ENCODE results near the gene PLXDC1.

The PLXDC1 gene

DNA sequence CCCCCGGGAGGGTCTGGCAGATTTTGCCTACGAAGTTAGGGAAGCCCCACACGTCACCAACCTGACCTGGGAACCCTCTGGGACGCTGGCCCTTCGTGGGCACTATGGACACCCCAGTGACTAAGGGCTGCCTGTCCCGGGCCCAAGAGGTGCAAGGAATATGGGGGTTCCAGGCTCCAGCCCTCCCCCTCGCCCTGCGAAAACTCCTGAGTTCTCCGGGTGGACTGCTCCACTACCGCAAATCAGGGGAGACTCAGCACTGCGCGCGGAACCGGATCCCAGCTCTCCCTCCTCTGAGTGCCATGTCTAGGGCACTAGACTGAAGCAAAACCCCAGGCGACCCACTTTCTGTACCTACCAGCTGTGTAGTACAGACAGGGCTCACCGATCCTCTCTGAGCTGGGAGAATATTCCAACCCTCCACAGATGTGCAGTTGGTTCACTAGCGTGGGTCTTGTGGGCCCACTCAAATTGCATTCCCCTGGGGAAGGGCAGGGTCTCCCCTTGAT is 14.5 kb upstream of the PLXDC1 start, which contains the start of gene ARL5C:
Gene ARL5C, minus strand, starts transcription at position 321 of the 509 bp plus-strand sequence. CDS start 401 bp downstream, outside the sequence.
- ChIA-PET POLR2A (no interaction called here), CTCF (interaction anchor here (1.1 to 8.2 kb wide), 14 partner anchors 10 to 456 kb away, joined by 3 to 107 read pairs (median 7); partner anchors contain the start of genes CACNB1 and PLXDC1)
- DNase-seq (ENCODE audit: extremely low spot score), result no peak
- TF ChIP-seq, protein P1, sequence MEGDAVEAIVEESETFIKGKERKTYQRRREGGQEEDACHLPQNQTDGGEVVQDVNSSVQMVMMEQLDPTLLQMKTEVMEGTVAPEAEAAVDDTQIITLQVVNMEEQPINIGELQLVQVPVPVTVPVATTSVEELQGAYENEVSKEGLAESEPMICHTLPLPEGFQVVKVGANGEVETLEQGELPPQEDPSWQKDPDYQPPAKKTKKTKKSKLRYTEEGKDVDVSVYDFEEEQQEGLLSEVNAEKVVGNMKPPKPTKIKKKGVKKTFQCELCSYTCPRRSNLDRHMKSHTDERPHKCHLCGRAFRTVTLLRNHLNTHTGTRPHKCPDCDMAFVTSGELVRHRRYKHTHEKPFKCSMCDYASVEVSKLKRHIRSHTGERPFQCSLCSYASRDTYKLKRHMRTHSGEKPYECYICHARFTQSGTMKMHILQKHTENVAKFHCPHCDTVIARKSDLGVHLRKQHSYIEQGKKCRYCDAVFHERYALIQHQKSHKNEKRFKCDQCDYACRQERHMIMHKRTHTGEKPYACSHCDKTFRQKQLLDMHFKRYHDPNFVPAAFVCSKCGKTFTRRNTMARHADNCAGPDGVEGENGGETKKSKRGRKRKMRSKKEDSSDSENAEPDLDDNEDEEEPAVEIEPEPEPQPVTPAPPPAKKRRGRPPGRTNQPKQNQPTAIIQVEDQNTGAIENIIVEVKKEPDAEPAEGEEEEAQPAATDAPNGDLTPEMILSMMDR (IDR thresholded peaks at IDR 0.05; ENCODE audit: control extremely low read depth, extremely low read depth, low read depth, missing control alignments), result no peak

DNA sequence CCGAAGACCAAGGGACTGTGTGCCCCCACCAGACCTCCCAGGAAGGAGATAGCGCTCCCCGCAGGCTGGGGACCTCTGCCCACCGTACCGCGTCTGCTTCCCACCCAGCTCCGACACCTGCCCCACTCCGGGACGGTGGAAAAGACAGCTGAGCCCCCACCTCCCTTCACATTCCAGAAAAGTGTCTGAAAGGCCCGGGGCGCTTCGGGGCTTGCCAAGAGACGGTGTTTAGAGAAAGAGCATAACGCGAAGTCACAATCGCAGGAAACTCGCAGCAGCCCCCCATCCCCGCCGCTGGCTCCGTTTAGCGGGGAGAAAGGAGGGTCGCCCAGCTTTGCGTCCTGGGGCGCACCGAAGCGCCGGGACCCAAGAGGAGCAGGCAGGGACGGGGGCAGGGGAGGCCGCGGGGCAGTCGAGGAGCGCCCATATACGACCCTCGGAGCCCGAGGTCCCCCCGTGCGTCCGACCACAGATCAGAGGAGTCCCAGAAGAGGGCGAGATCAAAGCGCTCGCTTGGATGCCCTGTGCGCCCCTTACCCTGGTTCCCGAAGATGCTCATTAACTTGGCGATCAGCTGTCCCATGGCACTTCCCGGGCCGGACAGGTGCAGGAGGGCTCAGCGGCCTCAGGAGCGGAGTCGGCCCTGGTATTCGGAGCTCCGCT is 13.9 kb upstream of the PLXDC1 start:
- CTCF ChIA-PET, result interaction anchor here (0.6 to 8.2 kb wide), 46 partner anchors 9 to 751 kb away, joined by 3 to 107 read pairs (median 4); partner anchors contain the start of genes CACNB1, PLXDC1, RPL19 and STAC2
- POLR2A ChIA-PET, result no interaction called here
- no peak for DNase-seq (ENCODE audit: extremely low spot score)
- TF ChIP-seq, protein P1 (IDR thresholded peaks at IDR 0.05; ENCODE audit: control extremely low read depth, extremely low read depth, low read depth, missing control alignments), result no peak

DNA sequence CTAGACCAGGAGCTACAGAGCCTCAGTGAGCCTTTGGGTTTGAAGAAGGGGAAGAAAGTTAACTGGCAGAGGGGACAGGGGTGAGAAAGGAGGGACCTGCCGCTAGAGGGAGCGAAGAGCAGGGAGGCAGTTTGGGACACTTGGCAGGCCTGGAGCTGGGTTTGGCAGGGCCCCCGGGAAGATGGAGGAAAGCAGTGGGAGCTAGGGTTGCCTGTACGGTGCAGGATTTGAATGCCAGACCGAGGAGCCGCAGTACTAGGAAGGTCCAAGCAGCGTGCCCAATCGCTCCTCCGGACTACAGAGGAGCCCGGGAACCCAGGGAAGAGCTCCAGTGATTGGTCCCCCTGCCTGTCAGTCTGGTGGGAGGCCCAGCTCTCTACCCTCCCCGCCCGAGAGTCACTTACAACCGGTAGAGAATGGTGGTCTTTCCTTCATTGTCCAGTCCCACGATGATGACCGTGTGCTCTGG is 13.3 kb upstream of the PLXDC1 start:
- TF ChIP-seq, protein P1 (IDR thresholded peaks at IDR 0.05; ENCODE audit: control extremely low read depth, extremely low read depth, low read depth, missing control alignments), result peak; percentile 75
- POLR2A ChIA-PET, result no interaction called here
- CTCF ChIA-PET, result interaction anchor here (0.6 to 8.2 kb wide), 48 partner anchors 9 to 750 kb away, joined by 3 to 107 read pairs (median 4); partner anchors contain the start of genes CACNB1, PLXDC1, RPL19 and STAC2
- DNase-seq (ENCODE audit: extremely low spot score), result peak; percentile 97

DNA sequence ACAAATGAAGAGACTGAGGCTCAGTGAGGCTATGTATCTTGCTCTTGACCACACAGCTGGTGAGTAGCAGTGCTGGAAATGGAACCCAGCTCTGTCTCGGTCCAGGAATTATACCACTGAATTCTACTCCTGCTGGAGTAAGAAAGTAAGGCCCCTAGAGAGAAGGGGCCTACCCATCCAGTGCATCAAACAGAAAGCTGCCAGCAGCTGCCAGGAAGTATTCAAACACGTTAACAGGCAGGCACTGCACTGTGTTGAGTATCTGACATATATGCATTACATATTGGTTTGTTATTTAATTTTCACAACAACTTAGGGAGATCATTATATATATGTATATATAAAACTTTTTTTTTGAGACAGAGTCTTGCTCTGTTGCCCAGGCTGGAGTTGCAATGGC is 10.5 kb upstream of the PLXDC1 start:
- TF ChIP-seq, protein P1 (IDR thresholded peaks at IDR 0.05; ENCODE audit: control extremely low read depth, extremely low read depth, low read depth, missing control alignments), result no peak
- POLR2A ChIA-PET, result no interaction called here
- CTCF ChIA-PET, result interaction anchor here (1.2 to 1.5 kb wide), 3 partner anchors 8 to 38 kb away, joined by 3 to 7 read pairs (median 6); no protein-coding TSS in a partner anchor

DNA sequence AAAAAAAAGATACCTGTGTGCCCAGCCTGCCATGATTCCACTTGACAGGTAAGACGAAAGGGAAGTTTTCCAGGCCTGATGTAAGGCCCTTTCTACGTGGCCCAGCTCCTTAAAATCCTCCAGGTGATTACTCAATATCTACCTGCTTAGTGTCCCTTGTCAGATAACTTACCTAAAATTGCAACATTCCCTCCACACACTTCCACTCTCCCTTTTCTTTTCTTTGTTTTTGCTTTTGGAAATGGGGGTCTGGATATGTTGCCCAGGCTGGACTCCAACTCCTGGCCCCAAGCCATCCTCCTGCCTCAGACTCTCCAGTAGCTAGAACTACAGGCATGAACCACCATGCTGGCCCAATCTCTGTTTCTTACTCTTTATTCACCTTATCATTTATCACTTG is 7.2 kb upstream of the PLXDC1 start:
- CTCF ChIA-PET, result interaction anchor here (1.3 to 1.6 kb wide), 2 partner anchors 16 to 176 kb away, joined by 6 read pairs; no protein-coding TSS in a partner anchor
- TF ChIP-seq, protein P1 (IDR thresholded peaks at IDR 0.05; ENCODE audit: control extremely low read depth, extremely low read depth, low read depth, missing control alignments), result no peak
- no peak for DNase-seq (ENCODE audit: extremely low spot score)
- POLR2A ChIA-PET, result no interaction called here

More for the DNA sequence above, 10.5 kb upstream of the PLXDC1 start:
- DNase-seq (ENCODE audit: extremely low spot score), result no peak

DNA sequence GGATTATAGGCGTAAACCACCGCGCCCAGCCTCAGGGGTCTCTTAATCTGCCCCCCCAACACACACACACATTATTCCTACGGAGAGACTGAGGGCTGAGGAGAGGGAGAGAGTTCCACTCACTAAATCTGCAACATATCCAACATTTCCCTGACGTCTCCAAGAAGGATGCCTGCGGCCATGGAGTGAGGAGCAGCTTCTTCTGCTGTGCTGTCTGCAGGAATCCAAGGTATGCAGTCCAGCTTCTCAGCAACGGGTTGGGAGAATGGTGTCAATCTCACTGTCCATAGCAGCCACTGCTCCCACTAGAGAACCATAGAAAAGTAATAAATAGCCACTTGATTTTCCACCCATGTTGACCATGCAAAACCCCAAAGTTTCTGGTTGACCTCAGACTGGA is 5.1 kb upstream of the PLXDC1 start:
- POLR2A ChIA-PET, result no interaction called here
- TF ChIP-seq, protein P1 (IDR thresholded peaks at IDR 0.05; ENCODE audit: control extremely low read depth, extremely low read depth, low read depth, missing control alignments), result no peak
- CTCF ChIA-PET, result interaction anchor here (1.6 kb wide), 1 partner anchor 8 kb away, joined by 10 read pairs; no protein-coding TSS in a partner anchor
- no peak for DNase-seq (ENCODE audit: extremely low spot score)

Data from GM10248 (cell line).